Stimulated activated effector memory CD8-positive, alpha-beta T cell treated with anti-CD3 and anti-CD28 coated beads, Interleukin-12 subunit alpha, Interleukin-12 subunit beta, amount 100 ng/mL, for 72 hours (primary cell): ENCODE data around the gene SEC16A.
A peak's percentile ranks its signal among the peaks of the same experiment; 100 is the strongest.

ENCODE experiments used
- ATAC-seq: fragments of 150-1000 bp; cut with Tn5 transposase; 2 replicates; pipeline ENCODE4 v1.10.0; 2021
- DNase-seq, 2 donors: peaks; one replicate each; pipeline ENCODE4 v3.0.0; 2021 to 2022; ENCODE audit warnings: low spot score in 2 of 2
- H3K27ac Mint-ChIP-seq: one replicate; pipeline ENCODE4 v1.8.0; 2022; ENCODE audit warnings: mild to moderate bottlenecking, mixed read lengths
- H3K36me3 Mint-ChIP-seq: one replicate; pipeline ENCODE4 v1.8.0; 2022; ENCODE audit warnings: mild to moderate bottlenecking, mixed read lengths
- H3K4me1 Mint-ChIP-seq: one replicate; pipeline ENCODE4 v1.8.0; 2022; ENCODE audit warnings: mixed read lengths
- H3K4me3 Mint-ChIP-seq: one replicate; pipeline ENCODE4 v1.8.0; 2022; ENCODE audit warnings: mild to moderate bottlenecking, mixed read lengths
- H3K9me3 Mint-ChIP-seq: one replicate; pipeline ENCODE4 v1.8.0; 2022; ENCODE audit warnings: mixed read lengths

Gene SEC16A

DNA sequence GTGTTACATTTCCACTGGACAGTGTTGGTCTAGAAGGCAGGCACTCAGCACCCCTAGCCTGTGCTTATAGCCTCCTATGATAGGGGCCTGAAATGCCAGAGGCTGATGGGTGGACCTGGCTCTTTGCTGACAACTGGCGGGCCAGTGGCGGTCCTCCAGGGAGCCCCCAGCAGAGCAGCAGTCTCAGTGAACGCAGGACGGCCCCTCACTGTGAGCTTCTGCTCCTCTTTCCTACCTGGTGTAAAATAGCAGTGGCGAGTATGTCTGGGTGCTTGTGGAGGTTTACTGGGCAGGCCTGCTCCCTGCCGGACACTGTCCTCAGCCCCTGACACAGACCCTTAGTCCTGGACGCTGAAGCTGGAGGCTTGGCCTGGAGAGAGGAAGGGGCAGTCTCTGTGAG lies 3.3 kb upstream of the SEC16A start:
- Mint-ChIP-seq H3K36me3 (peaks cover 35% of the 10 kb centered on the region), H3K9me3 (no peaks in the 10 kb centered on the region), H3K4me3 (no peak overlapping the region), H3K4me1 (peaks cover 25% of the 10 kb centered on the region), H3K27ac (no peak overlapping the region)
- no peak for ATAC-seq
- DNase-seq = no peak

DNA sequence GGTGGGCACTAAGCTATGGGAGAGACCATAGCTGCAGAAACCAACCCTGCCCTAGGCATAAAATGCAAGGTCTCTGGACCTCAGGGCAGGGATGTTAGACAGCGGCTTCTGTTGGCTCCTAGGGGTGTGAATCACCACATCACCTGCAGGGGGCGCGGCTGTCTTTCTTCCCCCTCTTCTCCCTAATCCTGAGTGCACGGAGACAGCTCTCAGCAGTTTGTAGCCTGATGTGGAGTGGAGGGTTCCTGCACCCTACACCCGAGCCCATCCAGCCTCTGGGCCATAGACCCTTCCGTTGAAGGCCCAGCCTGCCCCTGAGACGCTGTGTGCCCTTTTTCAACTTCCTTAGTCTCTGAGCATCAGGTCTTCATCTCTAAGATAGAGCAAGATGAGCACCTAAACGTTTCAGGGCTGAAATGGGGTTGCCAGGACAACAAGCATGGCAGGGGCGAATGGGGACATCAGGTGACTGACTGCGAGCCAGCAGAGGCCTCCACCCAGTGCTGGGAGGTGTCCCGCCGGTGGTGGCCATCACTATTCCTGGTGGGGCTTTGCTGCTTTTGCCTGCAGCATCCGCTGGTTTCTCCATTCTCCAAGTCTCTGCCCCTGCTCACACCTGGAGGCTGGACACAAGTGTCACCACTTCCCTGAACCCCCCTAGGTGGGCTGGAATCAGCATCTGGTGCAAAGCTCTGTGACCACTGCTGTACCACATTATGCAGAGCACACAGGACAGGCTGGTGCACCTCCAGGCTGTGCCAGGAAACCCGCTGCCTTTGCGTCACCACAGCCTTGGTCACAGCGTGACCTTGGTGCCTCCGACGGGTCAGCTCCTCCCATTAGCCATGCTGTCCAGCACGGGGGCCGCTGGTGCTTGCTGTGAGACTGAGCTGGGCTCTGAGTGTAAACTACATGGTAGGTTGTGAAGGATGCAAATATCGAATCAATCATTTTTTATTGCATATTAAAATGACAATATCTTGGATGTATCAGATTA lies 2.5 kb upstream of the SEC16A start:
- H3K36me3 Mint-ChIP-seq = peaks cover 39% of the 10 kb centered on the region
- H3K4me1 Mint-ChIP-seq = peaks cover 27% of the 10 kb centered on the region
- no peaks in the 10 kb centered on the region for H3K9me3 Mint-ChIP-seq
- ATAC-seq = peak; percentile 19
- H3K4me3 Mint-ChIP-seq = peak overlapping the region; percentile 57
- H3K27ac Mint-ChIP-seq = no peak overlapping the region
- DNase-seq = peak; percentile 78 to 93

DNA sequence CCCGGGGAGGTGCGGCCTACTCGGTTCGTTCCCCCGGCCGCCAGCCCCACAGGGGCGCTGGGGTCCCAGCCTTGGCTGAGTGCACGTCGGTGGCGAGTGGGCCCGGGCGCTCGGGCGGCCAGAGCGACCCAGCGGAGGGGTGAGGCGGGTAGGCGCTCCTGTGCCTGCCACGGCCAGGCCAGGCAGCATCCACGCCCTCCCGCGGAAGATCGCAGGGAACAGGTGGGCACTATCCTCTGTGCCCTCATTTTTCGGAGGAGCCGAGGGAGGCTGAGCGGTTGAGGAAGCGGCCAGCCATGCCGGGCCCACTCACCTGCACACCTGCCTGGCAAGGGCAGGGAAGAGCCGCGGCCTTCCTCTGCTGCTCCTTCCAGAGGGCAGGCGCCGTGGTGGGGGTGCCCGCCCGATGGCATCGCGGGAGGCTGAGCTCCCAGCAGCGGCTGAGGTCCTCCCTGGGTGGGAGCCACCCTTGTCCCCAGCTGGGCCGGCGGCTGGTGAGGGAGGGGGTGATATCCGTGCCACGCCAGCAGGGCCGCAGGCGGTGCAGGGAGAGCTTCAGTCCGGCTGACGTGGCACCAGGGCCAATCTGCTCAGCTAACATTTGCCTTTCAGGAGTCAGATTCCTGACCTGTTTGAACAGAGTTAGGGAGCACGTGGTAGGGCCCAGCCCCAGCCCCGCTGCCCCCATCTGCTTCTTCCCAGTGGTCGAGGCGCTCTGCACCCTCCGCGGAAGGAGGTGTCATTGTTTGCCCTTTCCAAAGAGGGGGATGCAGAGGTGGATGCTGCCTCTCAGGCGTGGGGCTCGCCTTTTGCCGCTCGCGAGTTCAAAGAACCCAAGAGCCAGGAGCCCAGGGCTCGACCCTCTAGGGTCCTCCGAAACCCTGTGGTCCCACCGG lies 1.6 kb upstream of the SEC16A start:
- Mint-ChIP-seq H3K27ac (no peak overlapping the region), H3K9me3 (no peaks in the 10 kb centered on the region)

GRCh38 chr9:136483589-136484152 lies 831 bp upstream of the SEC16A start:
- H3K36me3 Mint-ChIP-seq = peaks cover 55% of the 10 kb centered on the region
- H3K4me3 Mint-ChIP-seq = peak overlapping the region; percentile 94
- peak; percentile 74 for ATAC-seq
- peaks cover 34% of the 10 kb centered on the region for H3K4me1 Mint-ChIP-seq
- peak overlapping the region; percentile 99 for H3K27ac Mint-ChIP-seq
- peak; percentile 98 to 99 for DNase-seq
- H3K9me3 Mint-ChIP-seq = no peaks in the 10 kb centered on the region

More for the DNA sequence above, 1.6 kb upstream of the SEC16A start:
- Mint-ChIP-seq H3K4me1 (peaks cover 33% of the 10 kb centered on the region), H3K4me3 (peak overlapping the region; percentile 94), H3K36me3 (peaks cover 48% of the 10 kb centered on the region)
- no peak for ATAC-seq
- DNase-seq = no peak

DNA sequence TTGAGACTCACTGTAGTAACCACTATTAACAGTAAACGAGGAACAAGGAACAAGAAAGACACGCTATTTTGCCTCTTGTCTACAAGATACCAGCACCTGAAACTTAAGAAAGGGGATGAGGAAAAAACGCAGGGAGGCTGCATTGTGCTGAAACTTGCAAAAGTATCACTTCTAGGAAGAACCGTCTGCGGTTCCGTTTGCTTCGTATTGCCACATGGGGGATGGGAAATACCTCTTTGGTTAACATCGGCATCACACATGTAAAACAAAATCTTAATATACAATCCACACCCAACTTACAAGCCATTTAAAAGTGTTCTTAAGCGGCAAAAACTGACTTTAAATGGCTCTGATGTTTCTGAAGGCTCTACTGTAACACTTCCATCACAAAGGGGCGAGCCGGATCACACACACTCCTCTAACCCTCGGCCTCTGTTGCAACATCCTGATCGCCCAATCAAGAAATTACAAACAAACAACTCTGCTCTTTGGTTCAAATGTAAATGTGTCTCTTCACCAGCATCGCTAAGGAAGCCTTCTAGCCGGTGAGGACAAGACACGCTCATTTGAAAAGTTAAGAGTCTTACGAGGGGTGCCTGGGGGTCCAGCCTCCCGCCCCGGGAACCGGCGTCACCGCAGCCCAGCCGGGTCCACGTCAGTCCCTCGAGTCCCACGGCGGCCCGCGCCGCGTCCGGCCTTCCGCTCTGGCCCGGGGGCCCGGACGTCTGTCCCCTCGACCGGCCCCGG lies 621 bp downstream of the SEC16A start:
- H3K4me1 Mint-ChIP-seq = peaks cover 39% of the 10 kb centered on the region
- peak; percentile 1 for ATAC-seq

GRCh38 chr9:136481558-136481957 lies 1.3 kb downstream of the SEC16A start:
- DNase-seq (no peak), ATAC-seq (no peak)
- Mint-ChIP-seq H3K36me3 (peaks cover 77% of the 10 kb centered on the region), H3K27ac (peak overlapping the region; percentile 99), H3K9me3 (no peaks in the 10 kb centered on the region), H3K4me1 (peaks cover 39% of the 10 kb centered on the region), H3K4me3 (peak overlapping the region; percentile 94)

More for the DNA sequence above, 621 bp downstream of the SEC16A start:
- H3K36me3 Mint-ChIP-seq = peaks cover 70% of the 10 kb centered on the region
- DNase-seq = no peak
- no peaks in the 10 kb centered on the region for H3K9me3 Mint-ChIP-seq
- H3K4me3 Mint-ChIP-seq = peak overlapping the region; percentile 94
- H3K27ac Mint-ChIP-seq = peak overlapping the region; percentile 99

DNA sequence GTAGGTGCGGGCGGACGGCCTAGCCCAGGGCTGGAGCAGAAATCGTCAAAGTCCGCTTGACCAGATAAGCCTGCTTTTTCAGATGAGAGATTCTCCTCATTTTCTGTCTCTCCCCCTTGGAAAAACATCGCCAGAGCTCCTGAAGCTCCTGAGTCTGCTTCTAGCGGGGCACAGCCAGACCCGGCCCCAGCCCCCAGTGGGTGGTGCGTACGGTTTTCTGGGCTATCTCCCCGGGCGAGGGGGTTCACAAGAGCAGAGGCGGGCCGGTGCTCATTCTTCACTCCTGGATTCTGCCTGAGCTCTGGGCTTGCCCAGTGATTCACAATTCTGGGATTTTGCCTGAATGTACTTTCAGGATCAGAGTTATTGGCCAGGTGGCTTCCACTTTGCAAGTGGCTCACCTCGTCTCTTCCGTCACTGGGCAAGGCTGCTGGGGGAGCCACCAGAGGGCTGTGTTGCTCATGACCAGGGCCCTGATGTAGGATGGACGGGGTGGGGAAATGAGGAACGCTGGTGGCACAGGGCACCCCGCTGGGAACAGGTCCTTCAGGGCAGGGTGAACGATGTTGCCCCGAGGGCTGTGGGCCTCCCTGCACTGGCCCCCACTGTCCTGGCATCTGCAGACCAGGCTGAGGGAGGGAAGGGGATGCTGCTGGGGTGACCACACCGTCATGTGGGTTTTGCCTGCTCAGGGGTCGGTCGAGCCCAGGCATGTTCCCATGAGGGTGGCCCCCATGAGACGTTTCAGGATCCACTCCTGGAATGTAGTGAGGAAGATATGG lies 6.3 kb downstream of the SEC16A start:
- no peak overlapping the region for H3K4me3 Mint-ChIP-seq
- DNase-seq (no peak), ATAC-seq (no peak)
- peaks cover 95% of the 10 kb centered on the region for H3K36me3 Mint-ChIP-seq
- peaks cover 17% of the 10 kb centered on the region for H3K4me1 Mint-ChIP-seq
- no peak overlapping the region for H3K27ac Mint-ChIP-seq
- H3K9me3 Mint-ChIP-seq = no peaks in the 10 kb centered on the region

DNA sequence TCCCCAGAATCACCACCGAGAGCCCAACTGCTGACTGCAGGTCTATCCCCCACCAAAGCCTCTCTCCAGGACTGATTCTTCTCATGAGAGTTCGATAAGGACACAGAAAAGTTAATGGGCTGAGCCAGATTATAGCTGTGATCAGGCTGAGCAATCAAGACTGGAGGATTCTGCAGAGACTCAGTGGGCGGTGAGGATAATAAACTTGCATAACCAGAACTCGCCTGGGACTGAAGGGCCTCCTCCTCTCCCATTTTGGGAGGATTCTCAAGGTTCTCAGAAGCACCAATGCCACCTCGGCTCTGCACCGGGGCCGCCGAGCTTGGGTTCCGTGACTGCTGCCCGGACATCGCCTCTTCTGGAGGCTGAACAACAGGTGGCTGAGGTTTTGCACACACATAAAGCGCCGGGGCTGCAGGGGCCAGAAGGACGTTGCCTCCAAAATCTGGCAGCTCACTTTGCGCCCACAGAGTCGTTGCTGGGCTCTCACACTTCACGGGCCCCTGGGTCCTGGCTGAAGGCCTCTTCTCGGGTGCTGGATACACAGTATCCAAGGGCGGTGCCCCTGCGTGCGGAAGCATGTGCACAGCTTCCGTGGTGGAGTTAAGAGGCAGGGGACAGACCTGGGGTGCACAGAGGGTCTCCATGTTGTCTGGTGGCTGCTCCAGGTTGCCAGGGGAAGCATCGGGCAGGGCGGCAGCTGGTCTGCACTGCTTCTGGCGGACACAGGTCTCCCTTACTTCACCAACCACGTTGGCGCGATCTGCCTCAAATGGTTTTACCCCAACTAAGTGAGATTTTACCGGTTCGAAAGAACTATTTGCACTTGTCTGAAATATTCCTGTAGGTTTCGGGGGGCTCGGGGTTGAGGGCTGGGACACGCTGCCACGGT lies 7.6 kb downstream of the SEC16A start:
- H3K9me3 Mint-ChIP-seq = no peaks in the 10 kb centered on the region

GRCh38 chr9:136474021-136474640 lies 8.7 kb downstream of the SEC16A start:
- Mint-ChIP-seq H3K9me3 (no peaks in the 10 kb centered on the region), H3K4me3 (no peak overlapping the region), H3K4me1 (peaks cover 7% of the 10 kb centered on the region), H3K27ac (no peak overlapping the region), H3K36me3 (peaks cover 99% of the 10 kb centered on the region)
- ATAC-seq (no peak), DNase-seq (no peak)

More for the DNA sequence above, 7.6 kb downstream of the SEC16A start:
- H3K4me3 Mint-ChIP-seq = no peak overlapping the region
- H3K4me1 Mint-ChIP-seq = peaks cover 11% of the 10 kb centered on the region
- no peak overlapping the region for H3K27ac Mint-ChIP-seq
- DNase-seq (no peak), ATAC-seq (no peak)
- peaks cover 99% of the 10 kb centered on the region for H3K36me3 Mint-ChIP-seq

DNA sequence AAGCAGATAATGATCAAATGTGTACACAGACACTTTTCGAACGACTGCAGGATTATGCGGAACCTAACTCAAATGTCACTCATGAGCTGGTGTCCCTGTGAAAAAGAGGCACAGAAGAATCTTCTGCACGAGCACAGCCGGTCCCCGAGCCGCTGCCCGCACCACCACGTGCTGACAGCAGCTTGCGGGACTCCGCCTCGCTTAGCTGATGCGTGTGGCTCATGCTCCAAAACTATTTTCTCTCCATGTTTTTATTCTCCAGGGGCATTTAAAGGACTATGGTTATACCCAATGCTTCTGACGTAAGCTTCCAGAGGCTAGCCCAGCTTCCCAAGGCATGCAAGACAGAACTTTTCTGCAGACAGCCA lies 9.5 kb downstream of the SEC16A start:
- DNase-seq (no peak), ATAC-seq (no peak)
- peaks cover 99% of the 10 kb centered on the region for H3K36me3 Mint-ChIP-seq
- H3K4me1 Mint-ChIP-seq = peaks cover 2% of the 10 kb centered on the region
- H3K27ac Mint-ChIP-seq = no peak overlapping the region
- H3K9me3 Mint-ChIP-seq = no peaks in the 10 kb centered on the region
- H3K4me3 Mint-ChIP-seq = no peak overlapping the region

DNA sequence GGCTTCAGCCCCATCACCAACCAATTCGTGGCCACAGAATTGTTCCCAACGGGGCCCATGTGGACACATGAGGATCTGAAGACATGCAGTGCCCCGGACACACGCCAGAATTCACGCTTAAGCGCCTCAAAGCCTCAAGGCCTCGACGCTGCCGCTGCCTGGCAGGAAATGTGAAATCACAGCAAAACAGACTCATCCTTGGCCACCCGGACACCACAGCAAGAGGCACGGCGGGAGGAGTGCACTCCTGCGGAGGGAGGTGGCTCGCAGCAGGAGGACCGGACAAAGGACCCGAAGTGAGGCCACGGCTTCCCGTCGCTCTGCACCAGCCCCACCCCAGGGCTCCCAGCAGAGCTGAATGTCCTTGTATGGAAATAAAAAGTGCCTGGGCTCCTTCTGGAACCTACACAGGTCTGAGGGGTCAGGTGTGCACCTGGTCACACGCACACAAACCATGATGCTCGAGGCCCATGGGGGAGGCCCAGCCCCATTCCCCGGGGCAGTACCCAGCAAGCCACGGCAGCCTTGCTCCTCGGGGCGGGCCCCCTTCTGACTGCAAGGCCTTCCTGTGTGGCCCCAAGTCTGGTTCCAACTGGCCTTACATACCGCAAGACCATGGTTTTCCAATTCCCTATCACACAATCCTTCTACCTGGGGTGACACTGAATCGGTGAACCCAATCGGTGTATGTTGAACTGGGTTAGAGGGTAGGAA lies 10.0 kb downstream of the SEC16A start:
- Mint-ChIP-seq H3K4me1 (no peaks in the 10 kb centered on the region), H3K9me3 (no peaks in the 10 kb centered on the region), H3K4me3 (no peak overlapping the region), H3K27ac (no peak overlapping the region), H3K36me3 (peaks cover 99% of the 10 kb centered on the region)
- ATAC-seq = no peak
- no peak for DNase-seq

DNA sequence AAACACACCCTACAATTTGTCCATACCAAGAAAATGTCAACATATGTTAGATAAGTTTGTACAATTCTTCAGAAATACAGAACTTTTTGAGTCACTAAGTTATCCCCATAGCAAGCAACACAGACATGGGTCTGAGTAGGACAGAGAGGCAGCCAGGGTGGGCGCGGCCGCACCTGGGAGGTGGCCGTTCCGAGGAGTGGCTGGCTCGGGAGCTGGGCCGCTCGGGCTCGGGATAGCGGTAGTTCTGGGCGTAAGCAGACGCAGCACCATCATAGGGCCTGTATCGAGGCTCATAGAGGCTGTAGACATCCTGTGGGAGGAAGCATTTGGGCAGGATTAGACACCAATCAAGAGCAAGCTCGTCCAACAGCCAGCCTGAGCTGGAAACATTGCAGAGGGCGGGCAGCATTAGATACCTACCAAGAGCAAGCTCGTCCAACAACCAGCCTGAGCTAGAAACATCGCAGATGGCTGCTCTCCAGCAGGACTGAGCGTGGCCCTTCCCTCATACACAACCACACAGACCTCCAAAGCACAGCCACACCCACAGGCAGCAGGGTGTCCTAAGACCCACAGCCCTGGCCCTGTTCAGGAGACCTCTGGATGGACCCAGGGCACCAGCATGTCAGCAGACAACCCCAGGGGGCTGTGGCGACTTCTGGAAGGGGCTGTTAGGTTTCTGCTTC lies 10.9 kb downstream of the SEC16A start:
- Mint-ChIP-seq H3K9me3 (no peaks in the 10 kb centered on the region), H3K4me3 (no peak overlapping the region), H3K27ac (no peak overlapping the region), H3K4me1 (no peaks in the 10 kb centered on the region), H3K36me3 (peaks cover 99% of the 10 kb centered on the region)
- ATAC-seq (no peak), DNase-seq (no peak)
